Spinal cord (tissue), 10 donors: ENCODE measurements around the gene SF1. TPM values are rescaled to one million over a fixed set of nuclear protein-coding genes. Genes with fewer than 3 reads are reported as not detected.
A peak's percentile ranks its signal among the peaks of the same experiment; 100 is the strongest.

Source experiments
- DNase-seq, 6 donors: peaks; one replicate each; pipeline versions ENCODE4 v3.0.0 to v3.0.0-alpha.2; 2013 to 2015; ENCODE audit warnings: low spot score in 6 of 6, low read depth in 4 of 6
- H3K27ac ChIP-seq: one replicate; pipeline ENCODE4 v1.5.1; 2013; ENCODE audit warnings: low read depth, low read length, control low read depth
- H3K27me3 ChIP-seq: one replicate; pipeline ENCODE4 v1.6.1; 2013; ENCODE audit warnings: low read length; ENCODE audit not compliant: control insufficient read depth, insufficient read depth
- H3K36me3 ChIP-seq: one replicate; pipeline ENCODE4 v1.6.1; 2013; ENCODE audit warnings: low read length; ENCODE audit not compliant: control insufficient read depth, insufficient read depth
- H3K4me1 ChIP-seq: one replicate; pipeline ENCODE4 v1.6.1; 2013; ENCODE audit warnings: low read length; ENCODE audit not compliant: control insufficient read depth, insufficient read depth
- H3K4me3 ChIP-seq: one replicate; pipeline ENCODE4 v1.5.1; 2013; ENCODE audit warnings: low read depth, low read length, control low read depth
- H3K9me3 ChIP-seq: one replicate; pipeline ENCODE4 v1.6.1; 2013; ENCODE audit warnings: low read length; ENCODE audit not compliant: control insufficient read depth, insufficient read depth
- WGBS: methylation state at CpG from one replicate; pipeline ENCODE4 v1.1.5; 2013; ENCODE audit warnings: missing lambda C conversion rate; ENCODE audit not compliant: insufficient coverage; 5-methylcytosine and 5-hydroxymethylcytosine counted together
- polyA plus RNA-seq, 2 donors: library from polyadenylated mRNA; unstranded; fragments of 120-200 nt; gene quantifications; one replicate each; pipeline ENCODE4 v1.2.1, GENCODE V29; 2013; ENCODE audit not compliant: insufficient read length in 2 of 2
- total RNA-seq, 2 donors: library from RNA; depleted of rRNA in 1 of 2; stranded (reverse); fragments of 120-200 nt in 1 of 2; fragments of >200 nt in 1 of 2; gene quantifications; one replicate each; pipeline versions ENCODE4 v1.2.3 to v1.2.4, GENCODE V29; 2013 to 2014
- donor health status: healthy.

Gene SF1
- total and polyA plus RNA-seq, 4 donors, result 102 to 377 (median 202) TPM

- H3K27ac ChIP-seq, result no peak overlapping the region
- H3K4me1 ChIP-seq, result peaks cover 84% of the 10 kb centered on the region
- H3K9me3 ChIP-seq, result no peaks in the 10 kb centered on the region
- peaks cover 34% of the 10 kb centered on the region for H3K36me3 ChIP-seq
- H3K4me3 ChIP-seq, result peak overlapping the region; percentile 44
- WGBS, result 63% methylated on average over 11 of the region's 12 CpGs
- H3K27me3 ChIP-seq, result no peaks in the 10 kb centered on the region
- DNase-seq, result no peak
These were observed 57.5 kb downstream of the SF1 start for GRCh38 chr11:64720640-64721358.

GRCh38 chr11:64720167-64720566 lies 58.2 kb downstream of the SF1 start:
- H3K4me1 ChIP-seq, result peaks cover 84% of the 10 kb centered on the region
- no peaks in the 10 kb centered on the region for H3K9me3 ChIP-seq
- H3K36me3 ChIP-seq, result peaks cover 34% of the 10 kb centered on the region
- WGBS, result 75% methylated on average over 9 of the region's 9 CpGs
- no peaks in the 10 kb centered on the region for H3K27me3 ChIP-seq
- H3K27ac ChIP-seq, result no peak overlapping the region
- no peak overlapping the region for H3K4me3 ChIP-seq
- no peak for DNase-seq

GRCh38 chr11:64719406-64719805 lies 58.9 kb downstream of the SF1 start:
- H3K27me3 ChIP-seq, result peaks cover 6% of the 10 kb centered on the region
- no peak overlapping the region for H3K27ac ChIP-seq
- H3K36me3 ChIP-seq, result peaks cover 34% of the 10 kb centered on the region
- 88% methylated on average over 10 of the region's 10 CpGs for whole genome bisulfite sequencing
- peaks cover 83% of the 10 kb centered on the region for H3K4me1 ChIP-seq
- H3K9me3 ChIP-seq, result no peaks in the 10 kb centered on the region
- H3K4me3 ChIP-seq, result no peak overlapping the region
- no peak for DNase-seq

- peaks cover 6% of the 10 kb centered on the region for H3K27me3 ChIP-seq
- 42% methylated on average over 2 of the region's 4 CpGs for WGBS
- peaks cover 34% of the 10 kb centered on the region for H3K36me3 ChIP-seq
- no peak overlapping the region for H3K4me3 ChIP-seq
- peaks cover 83% of the 10 kb centered on the region for H3K4me1 ChIP-seq
- no peaks in the 10 kb centered on the region for H3K9me3 ChIP-seq
- no peak for DNase-seq
- no peak overlapping the region for H3K27ac ChIP-seq
These were observed 59.6 kb downstream of the SF1 start for GRCh38 chr11:64718780-64719124.

- WGBS, result 75% methylated on average over 10 of the region's 15 CpGs
- H3K4me1 ChIP-seq, result peaks cover 80% of the 10 kb centered on the region
These were observed 60.1 kb downstream of the SF1 start for GRCh38 chr11:64718084-64718779.

GRCh38 chr11:64717268-64717578 lies 61.1 kb downstream of the SF1 start:
- no peak for DNase-seq
- Histone ChIP-seq H3K4me1 (peaks cover 83% of the 10 kb centered on the region), H3K27ac (no peak overlapping the region), H3K27me3 (peaks cover 9% of the 10 kb centered on the region), H3K36me3 (peaks cover 42% of the 10 kb centered on the region), H3K4me3 (no peak overlapping the region), H3K9me3 (no peaks in the 10 kb centered on the region)
- 63% methylated on average over 4 of the region's 4 CpGs for WGBS

More at GRCh38 chr11:64718084-64718779, 60.1 kb downstream of the SF1 start:
- no peaks in the 10 kb centered on the region for H3K9me3 ChIP-seq
- no peak overlapping the region for H3K4me3 ChIP-seq
- H3K27me3 ChIP-seq, result peaks cover 6% of the 10 kb centered on the region
- H3K36me3 ChIP-seq, result peaks cover 35% of the 10 kb centered on the region
- DNase-seq, result no peak
- H3K27ac ChIP-seq, result no peak overlapping the region

- Histone ChIP-seq H3K36me3 (peaks cover 46% of the 10 kb centered on the region), H3K9me3 (no peaks in the 10 kb centered on the region), H3K4me3 (no peak overlapping the region), H3K27me3 (peaks cover 11% of the 10 kb centered on the region), H3K27ac (no peak overlapping the region), H3K4me1 (peaks cover 83% of the 10 kb centered on the region)
- WGBS, result 38% methylated on average over 21 of the region's 21 CpGs
- DNase-seq, result no peak
These were observed 61.7 kb downstream of the SF1 start for GRCh38 chr11:64716473-64717267.

- no peak overlapping the region for H3K4me3 ChIP-seq
- WGBS, result 25% methylated on average over 1 of the region's 13 CpGs
- H3K27ac ChIP-seq, result no peak overlapping the region
- peak in 2 of 6 donors; percentile 54 to 72 for DNase-seq
- H3K9me3 ChIP-seq, result no peaks in the 10 kb centered on the region
- peaks cover 42% of the 10 kb centered on the region for H3K36me3 ChIP-seq
- H3K27me3 ChIP-seq, result peaks cover 15% of the 10 kb centered on the region
- peaks cover 83% of the 10 kb centered on the region for H3K4me1 ChIP-seq
These were observed 62.4 kb downstream of the SF1 start for GRCh38 chr11:64715756-64716472.

- Histone ChIP-seq H3K36me3 (peaks cover 35% of the 10 kb centered on the region), H3K27ac (no peak overlapping the region), H3K9me3 (no peaks in the 10 kb centered on the region), H3K4me1 (peaks cover 82% of the 10 kb centered on the region), H3K27me3 (peaks cover 15% of the 10 kb centered on the region), H3K4me3 (no peak overlapping the region)
- DNase-seq, result no peak
- 62% methylated on average over 5 of the region's 5 CpGs for WGBS
These were observed 63.2 kb downstream of the SF1 start for GRCh38 chr11:64715110-64715509.
